Endothelial cell (in vitro differentiated cells): Measurements from ENCODE around the gene UNC79. TPM values are rescaled to one million over a fixed set of nuclear protein-coding genes. Genes with fewer than 3 reads are reported as not detected.

Experiments
- DNase-seq: peaks from one replicate; pipeline ENCODE4 v3.0.0; 2021; ENCODE audit warnings: low spot score
- H3K27ac Mint-ChIP-seq: one replicate; pipeline ENCODE4 v1.8.0; 2021; ENCODE audit warnings: mixed read lengths, inconsistent platforms; ENCODE audit not compliant: unreplicated experiment
- H3K27me3 Mint-ChIP-seq: one replicate; pipeline ENCODE4 v1.8.0; 2021; ENCODE audit warnings: mild to moderate bottlenecking, moderate library complexity, mixed read lengths, inconsistent platforms; ENCODE audit not compliant: unreplicated experiment
- H3K36me3 Mint-ChIP-seq: one replicate; pipeline ENCODE4 v1.8.0; 2021; ENCODE audit warnings: mild to moderate bottlenecking, low read depth, mixed read lengths, inconsistent platforms; ENCODE audit not compliant: unreplicated experiment
- H3K4me1 Mint-ChIP-seq: one replicate; pipeline ENCODE4 v1.8.0; 2021; ENCODE audit warnings: mild to moderate bottlenecking, mixed read lengths, inconsistent platforms; ENCODE audit not compliant: unreplicated experiment
- H3K4me3 Mint-ChIP-seq: one replicate; pipeline ENCODE4 v1.8.0; 2021; ENCODE audit warnings: mild to moderate bottlenecking, mixed read lengths, inconsistent platforms; ENCODE audit not compliant: unreplicated experiment
- H3K9me3 Mint-ChIP-seq: one replicate; pipeline ENCODE4 v1.8.0; 2021; ENCODE audit warnings: mixed read lengths, inconsistent platforms; ENCODE audit not compliant: unreplicated experiment
- total RNA-seq: library from RNA; stranded (reverse); fragmentation: NEBNext Ultra II Directional; extraction: Animal tissue kit (Norgen Biotek cat#: 25700); gene quantifications from one replicate; pipeline ENCODE4 v1.2.1, GENCODE V29; 2021; ENCODE audit not compliant: unreplicated experiment
- TF ChIP-seq, protein P1 (sequence below): fragments of 200-600 bp; sonication (generic); IDR thresholded peaks from one replicate; pipeline ENCODE4 v1.5.0; 2021; ENCODE audit warnings: antibody characterized with exemption; ENCODE audit not compliant: unreplicated experiment

UNC79 gene
- total RNA-seq, 1 donor from 2014 or later = 0.69 TPM

DNA sequence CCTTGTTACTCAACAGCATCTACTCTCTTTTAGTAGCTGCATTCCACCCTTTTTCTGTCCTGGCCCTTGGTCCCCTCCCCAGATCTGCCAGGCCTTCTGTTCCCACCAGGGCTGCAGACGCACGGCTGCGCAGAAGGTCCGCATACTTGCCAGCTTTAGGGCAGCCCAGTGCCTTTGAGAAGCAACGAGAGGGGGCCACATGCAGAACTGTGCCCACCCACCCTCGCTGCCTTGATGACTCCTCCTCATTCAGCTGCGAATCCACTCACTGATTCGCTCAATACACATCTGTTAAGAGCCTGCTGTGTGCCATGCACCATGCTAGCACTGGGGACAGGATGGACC is 318.3 kb downstream of the UNC79 start:
- Mint-ChIP-seq H3K27me3 (peaks cover 13% of the 10 kb centered on the region), H3K4me1 (peaks cover 14% of the 10 kb centered on the region), H3K4me3 (no peak overlapping the region), H3K27ac (no peak overlapping the region), H3K36me3 (no peaks in the 10 kb centered on the region), H3K9me3 (no peaks in the 10 kb centered on the region)
- TF ChIP-seq, protein P1, sequence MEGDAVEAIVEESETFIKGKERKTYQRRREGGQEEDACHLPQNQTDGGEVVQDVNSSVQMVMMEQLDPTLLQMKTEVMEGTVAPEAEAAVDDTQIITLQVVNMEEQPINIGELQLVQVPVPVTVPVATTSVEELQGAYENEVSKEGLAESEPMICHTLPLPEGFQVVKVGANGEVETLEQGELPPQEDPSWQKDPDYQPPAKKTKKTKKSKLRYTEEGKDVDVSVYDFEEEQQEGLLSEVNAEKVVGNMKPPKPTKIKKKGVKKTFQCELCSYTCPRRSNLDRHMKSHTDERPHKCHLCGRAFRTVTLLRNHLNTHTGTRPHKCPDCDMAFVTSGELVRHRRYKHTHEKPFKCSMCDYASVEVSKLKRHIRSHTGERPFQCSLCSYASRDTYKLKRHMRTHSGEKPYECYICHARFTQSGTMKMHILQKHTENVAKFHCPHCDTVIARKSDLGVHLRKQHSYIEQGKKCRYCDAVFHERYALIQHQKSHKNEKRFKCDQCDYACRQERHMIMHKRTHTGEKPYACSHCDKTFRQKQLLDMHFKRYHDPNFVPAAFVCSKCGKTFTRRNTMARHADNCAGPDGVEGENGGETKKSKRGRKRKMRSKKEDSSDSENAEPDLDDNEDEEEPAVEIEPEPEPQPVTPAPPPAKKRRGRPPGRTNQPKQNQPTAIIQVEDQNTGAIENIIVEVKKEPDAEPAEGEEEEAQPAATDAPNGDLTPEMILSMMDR = no peak
- no peak for DNase-seq

- DNase-seq = no peak
- H3K27ac Mint-ChIP-seq = no peak overlapping the region
- H3K9me3 Mint-ChIP-seq = no peaks in the 10 kb centered on the region
- H3K27me3 Mint-ChIP-seq = peaks cover 13% of the 10 kb centered on the region
- H3K4me1 Mint-ChIP-seq = peaks cover 12% of the 10 kb centered on the region
- no peak overlapping the region for H3K4me3 Mint-ChIP-seq
- TF ChIP-seq, protein P1 = no peak
- H3K36me3 Mint-ChIP-seq = no peaks in the 10 kb centered on the region
Measured at GRCh38 chr14:93751946-93752655, 321.4 kb downstream of the UNC79 start.

GRCh38 chr14:93752980-93753561 is 322.3 kb downstream of the UNC79 start:
- no peak overlapping the region for H3K4me3 Mint-ChIP-seq
- TF ChIP-seq, protein P1 = no peak
- H3K9me3 Mint-ChIP-seq = no peaks in the 10 kb centered on the region
- H3K27me3 Mint-ChIP-seq = peaks cover 5% of the 10 kb centered on the region
- H3K4me1 Mint-ChIP-seq = peaks cover 3% of the 10 kb centered on the region
- DNase-seq = no peak
- H3K36me3 Mint-ChIP-seq = no peaks in the 10 kb centered on the region
- no peak overlapping the region for H3K27ac Mint-ChIP-seq

- Mint-ChIP-seq H3K4me3 (no peak overlapping the region), H3K4me1 (peaks cover 3% of the 10 kb centered on the region), H3K27me3 (peaks cover 5% of the 10 kb centered on the region), H3K27ac (no peak overlapping the region), H3K9me3 (no peaks in the 10 kb centered on the region), H3K36me3 (no peaks in the 10 kb centered on the region)
- TF ChIP-seq, protein P1 = no peak
- DNase-seq = no peak
Measured at GRCh38 chr14:93753647-93754046, 322.9 kb downstream of the UNC79 start.

- DNase-seq = no peak
- Mint-ChIP-seq H3K27ac (no peak overlapping the region), H3K4me3 (no peak overlapping the region), H3K9me3 (no peaks in the 10 kb centered on the region), H3K27me3 (peaks cover 9% of the 10 kb centered on the region), H3K36me3 (no peaks in the 10 kb centered on the region), H3K4me1 (peaks cover 3% of the 10 kb centered on the region)
- TF ChIP-seq, protein P1 = no peak
Measured at GRCh38 chr14:93757206-93757605, 326.5 kb downstream of the UNC79 start.
